PFSK-1 (cell line): ENCODE measurements around the gene SLIT3.

Experiments used
- POLR2AphosphoS5 ChIP-seq: IDR thresholded peaks from 2 replicates; pipeline ENCODE4 v1.6.1; 2012; ENCODE audit warnings: low read depth, mild to moderate bottlenecking, control low read depth, low read length, moderate library complexity
- TAF1 ChIP-seq: IDR thresholded peaks from 2 replicates; pipeline ENCODE4 v1.6.1; 2012; ENCODE audit warnings: low read length, control low read depth, borderline replicate concordance; ENCODE audit not compliant: insufficient read depth

- no peak for TF ChIP-seq POLR2AphosphoS5
- TF ChIP-seq TAF1, result no peak
Observed at GRCh38 chr5:168667301-168667840, 633.6 kb downstream of the SLIT3 start.
